K562 (cell line): Measurements from ENCODE around the gene UBE2B. TPM values are rescaled to one million over a fixed set of nuclear protein-coding genes. Genes with fewer than 3 reads are reported as not detected.
A peak's percentile ranks its signal among the peaks of the same experiment; 100 is the strongest.

ENCODE experiments used
- ELF2 ChIP-seq: fragments of 250-450 bp; sonication (Bioruptor Pico); IDR thresholded peaks from 2 replicates; pipeline ENCODE4 v1.5.0; 2021; ENCODE audit warnings: mild to moderate bottlenecking
- GATAD2B ChIP-seq: fragments of 450-650 bp; IDR thresholded peaks from 2 replicates; pipeline ENCODE4 v1.6.1; 2017; ENCODE audit warnings: mild to moderate bottlenecking, borderline replicate concordance
- GTF2A2 ChIP-seq: IDR thresholded peaks from 2 replicates; pipeline ENCODE4 v1.6.1; 2016; ENCODE audit warnings: mild to moderate bottlenecking, missing genetic modification characterization, missing compliant biosample characterization
- NCOA6 ChIP-seq: fragments of 450-650 bp; IDR thresholded peaks from 2 replicates; pipeline ENCODE4 v1.6.1; 2017; ENCODE audit warnings: mild to moderate bottlenecking
- POLR2H ChIP-seq: IDR thresholded peaks from 2 replicates; pipeline ENCODE4 v1.6.1; 2016; ENCODE audit warnings: missing genetic modification characterization, low read depth, mild to moderate bottlenecking, control low read depth, missing compliant biosample characterization, moderate library complexity
- PRPF4 ChIP-seq: fragments of 200-400 bp; formaldehyde crosslinking; IDR thresholded peaks from one replicate; pipeline ENCODE4 v1.6.1; 2017; ENCODE audit warnings: low read length, low read depth, mild to moderate bottlenecking; ENCODE audit not compliant: insufficient read depth, poor library complexity, severe bottlenecking
- ZNF197 ChIP-seq: fragments of 200-800 bp; sonication (Bioruptor generic); IDR thresholded peaks from 2 replicates; pipeline ENCODE4 v1.6.1; 2016; ENCODE audit warnings: low read depth, missing genetic modification characterization, missing compliant biosample characterization
- polyA plus RNA-seq, 8 experiments: library from polyadenylated mRNA; depleted of rRNA in 4 of 8; stranded (reverse) in 5 of 8; unstranded in 3 of 8; fragments of >200 nt; fragmentation: Nextera tagmentation in 2 of 8; fragmentation: Illumina TruSeq in 1 of 8; extraction: Ambion mirVana in 2 of 8; extraction: Trizol in 1 of 8; gene quantifications; 2 replicates each; pipeline versions ENCODE4 v1.2.1 to v1.2.3, GENCODE V29; 2011 to 2014; ENCODE audit warnings: inconsistent platforms in 1 of 8, missing spikeins in 1 of 8
- total RNA-seq, 7 experiments: library from RNA; depleted of rRNA in 6 of 7; stranded (reverse); fragments of >200 nt in 6 of 7; fragmentation: Illumina TruSeq in 2 of 7; extraction: Trizol in 2 of 7; gene quantifications; 2 replicates each; pipeline versions ENCODE4 v1.2.1 to v1.2.3, GENCODE V29; 2011 to 2021; ENCODE audit warnings: low replicate concordance in 1 of 7
- TF ChIP-seq, protein P1 (sequence below): sonication (generic); formaldehyde crosslinking; IDR thresholded peaks from 2 replicates; pipeline ENCODE4 v1.8.0; 2022; ENCODE audit warnings: mild to moderate bottlenecking, missing genetic modification reagents
- TF ChIP-seq, protein P2 (sequence below): fragments of 450-650 bp; IDR thresholded peaks from 2 replicates; pipeline ENCODE4 v1.6.1; 2018; ENCODE audit not compliant: partially characterized antibody
- TF ChIP-seq, protein P3 (sequence below): sonication (generic); formaldehyde crosslinking; IDR thresholded peaks from 2 replicates; pipeline ENCODE4 v1.8.0; 2022; ENCODE audit warnings: mild to moderate bottlenecking, missing genetic modification reagents
- TF ChIP-seq, protein P4 (sequence below): fragments of 250-450 bp; sonication (Bioruptor Pico); IDR thresholded peaks from 2 replicates; pipeline ENCODE4 v1.9.0; 2021; ENCODE audit warnings: mild to moderate bottlenecking, inconsistent platforms
- TF ChIP-seq, protein P5 (sequence below): fragments of 450-650 bp; IDR thresholded peaks from one replicate; pipeline ENCODE4 v1.6.1; 2018; ENCODE audit warnings: mild to moderate bottlenecking, moderate library complexity; ENCODE audit not compliant: partially characterized antibody

The UBE2B gene
- total and polyA plus RNA-seq, 9 of the 15 experiments (the other 6 are each of a cell fraction or from before 2014, with no cell fraction given) = 13.1 to 198 (median 75.5) TPM

DNA sequence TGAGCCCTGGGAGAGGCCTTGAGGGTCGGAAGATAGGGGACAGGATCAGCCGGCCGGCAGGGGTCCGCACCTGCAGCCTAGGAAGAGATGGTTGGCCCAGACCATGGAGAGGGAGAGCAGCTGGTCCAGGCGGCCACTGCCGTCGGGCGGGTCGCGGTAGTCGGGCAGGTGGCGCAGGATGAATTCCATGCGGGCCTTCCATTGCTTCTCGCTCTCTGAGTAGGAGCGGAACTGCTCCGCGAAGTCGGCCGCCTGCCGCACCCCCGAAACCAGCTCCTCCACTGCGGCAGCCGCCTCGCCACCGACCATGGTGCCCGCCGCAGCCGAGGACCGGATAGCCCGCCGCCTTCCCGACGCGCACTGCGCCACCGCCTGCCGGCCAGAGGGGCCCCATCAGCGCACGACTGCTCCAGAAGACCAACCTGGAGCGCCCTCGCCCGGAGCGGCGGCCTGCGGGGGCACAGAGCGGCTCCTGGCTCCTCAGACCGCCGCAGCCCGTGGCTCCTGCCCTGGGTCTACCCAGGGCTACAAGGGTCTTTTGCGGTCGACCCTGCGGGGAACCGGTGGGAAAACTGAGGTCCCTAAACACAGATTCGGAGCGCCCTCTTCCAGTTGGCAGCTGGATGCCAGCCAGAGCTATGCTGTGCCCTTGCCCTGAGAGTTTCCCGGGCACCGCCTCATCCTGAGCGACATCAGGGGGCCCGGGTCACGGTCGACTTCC lies 40.3 kb downstream of the UBE2B start, which contains the start of gene CDKN2AIPNL (continued):
- TF ChIP-seq, protein P1, sequence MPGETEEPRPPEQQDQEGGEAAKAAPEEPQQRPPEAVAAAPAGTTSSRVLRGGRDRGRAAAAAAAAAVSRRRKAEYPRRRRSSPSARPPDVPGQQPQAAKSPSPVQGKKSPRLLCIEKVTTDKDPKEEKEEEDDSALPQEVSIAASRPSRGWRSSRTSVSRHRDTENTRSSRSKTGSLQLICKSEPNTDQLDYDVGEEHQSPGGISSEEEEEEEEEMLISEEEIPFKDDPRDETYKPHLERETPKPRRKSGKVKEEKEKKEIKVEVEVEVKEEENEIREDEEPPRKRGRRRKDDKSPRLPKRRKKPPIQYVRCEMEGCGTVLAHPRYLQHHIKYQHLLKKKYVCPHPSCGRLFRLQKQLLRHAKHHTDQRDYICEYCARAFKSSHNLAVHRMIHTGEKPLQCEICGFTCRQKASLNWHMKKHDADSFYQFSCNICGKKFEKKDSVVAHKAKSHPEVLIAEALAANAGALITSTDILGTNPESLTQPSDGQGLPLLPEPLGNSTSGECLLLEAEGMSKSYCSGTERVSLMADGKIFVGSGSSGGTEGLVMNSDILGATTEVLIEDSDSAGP (CRISPR knock-in tag) = 0 out of 2 replicates have a peak, but pooled peaks have one; percentile 38
- TF ChIP-seq, protein P2, sequence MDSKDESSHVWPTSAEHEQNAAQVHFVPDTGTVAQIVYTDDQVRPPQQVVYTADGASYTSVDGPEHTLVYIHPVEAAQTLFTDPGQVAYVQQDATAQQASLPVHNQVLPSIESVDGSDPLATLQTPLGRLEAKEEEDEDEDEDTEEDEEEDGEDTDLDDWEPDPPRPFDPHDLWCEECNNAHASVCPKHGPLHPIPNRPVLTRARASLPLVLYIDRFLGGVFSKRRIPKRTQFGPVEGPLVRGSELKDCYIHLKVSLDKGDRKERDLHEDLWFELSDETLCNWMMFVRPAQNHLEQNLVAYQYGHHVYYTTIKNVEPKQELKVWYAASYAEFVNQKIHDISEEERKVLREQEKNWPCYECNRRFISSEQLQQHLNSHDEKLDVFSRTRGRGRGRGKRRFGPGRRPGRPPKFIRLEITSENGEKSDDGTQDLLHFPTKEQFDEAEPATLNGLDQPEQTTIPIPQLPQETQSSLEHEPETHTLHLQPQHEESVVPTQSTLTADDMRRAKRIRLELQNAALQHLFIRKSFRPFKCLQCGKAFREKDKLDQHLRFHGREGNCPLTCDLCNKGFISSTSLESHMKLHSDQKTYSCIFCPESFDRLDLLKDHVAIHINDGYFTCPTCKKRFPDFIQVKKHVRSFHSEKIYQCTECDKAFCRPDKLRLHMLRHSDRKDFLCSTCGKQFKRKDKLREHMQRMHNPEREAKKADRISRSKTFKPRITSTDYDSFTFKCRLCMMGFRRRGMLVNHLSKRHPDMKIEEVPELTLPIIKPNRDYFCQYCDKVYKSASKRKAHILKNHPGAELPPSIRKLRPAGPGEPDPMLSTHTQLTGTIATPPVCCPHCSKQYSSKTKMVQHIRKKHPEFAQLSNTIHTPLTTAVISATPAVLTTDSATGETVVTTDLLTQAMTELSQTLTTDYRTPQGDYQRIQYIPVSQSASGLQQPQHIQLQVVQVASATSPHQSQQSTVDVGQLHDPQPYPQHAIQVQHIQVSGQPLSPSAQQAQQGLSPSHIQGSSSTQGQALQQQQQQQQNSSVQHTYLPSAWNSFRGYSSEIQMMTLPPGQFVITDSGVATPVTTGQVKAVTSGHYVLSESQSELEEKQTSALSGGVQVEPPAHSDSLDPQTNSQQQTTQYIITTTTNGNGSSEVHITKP = peak; percentile 68
- TF ChIP-seq, protein P3, sequence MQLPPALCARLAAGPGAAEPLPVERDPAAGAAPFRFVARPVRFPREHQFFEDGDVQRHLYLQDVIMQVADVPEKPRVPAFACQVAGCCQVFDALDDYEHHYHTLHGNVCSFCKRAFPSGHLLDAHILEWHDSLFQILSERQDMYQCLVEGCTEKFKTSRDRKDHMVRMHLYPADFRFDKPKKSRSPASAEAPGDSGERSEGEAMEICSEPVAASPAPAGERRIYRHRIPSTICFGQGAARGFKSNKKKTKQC (CRISPR knock-in tag) = peak; percentile 90
- peak; percentile 67; the same call in 1 of the 2 replicates for TF ChIP-seq GTF2A2 (tag)
- TF ChIP-seq POLR2H = peak; percentile 66
- TF ChIP-seq ELF2 (CRISPR knock-in tag) = no peak
- TF ChIP-seq ZNF197 (CRISPR knock-in tag) = peak; percentile 18; the same call in 1 of the 2 replicates
- TF ChIP-seq, protein P4, sequence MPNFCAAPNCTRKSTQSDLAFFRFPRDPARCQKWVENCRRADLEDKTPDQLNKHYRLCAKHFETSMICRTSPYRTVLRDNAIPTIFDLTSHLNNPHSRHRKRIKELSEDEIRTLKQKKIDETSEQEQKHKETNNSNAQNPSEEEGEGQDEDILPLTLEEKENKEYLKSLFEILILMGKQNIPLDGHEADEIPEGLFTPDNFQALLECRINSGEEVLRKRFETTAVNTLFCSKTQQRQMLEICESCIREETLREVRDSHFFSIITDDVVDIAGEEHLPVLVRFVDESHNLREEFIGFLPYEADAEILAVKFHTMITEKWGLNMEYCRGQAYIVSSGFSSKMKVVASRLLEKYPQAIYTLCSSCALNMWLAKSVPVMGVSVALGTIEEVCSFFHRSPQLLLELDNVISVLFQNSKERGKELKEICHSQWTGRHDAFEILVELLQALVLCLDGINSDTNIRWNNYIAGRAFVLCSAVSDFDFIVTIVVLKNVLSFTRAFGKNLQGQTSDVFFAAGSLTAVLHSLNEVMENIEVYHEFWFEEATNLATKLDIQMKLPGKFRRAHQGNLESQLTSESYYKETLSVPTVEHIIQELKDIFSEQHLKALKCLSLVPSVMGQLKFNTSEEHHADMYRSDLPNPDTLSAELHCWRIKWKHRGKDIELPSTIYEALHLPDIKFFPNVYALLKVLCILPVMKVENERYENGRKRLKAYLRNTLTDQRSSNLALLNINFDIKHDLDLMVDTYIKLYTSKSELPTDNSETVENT (CRISPR knock-in tag) = peak; percentile 99
- TF ChIP-seq, protein P5, sequence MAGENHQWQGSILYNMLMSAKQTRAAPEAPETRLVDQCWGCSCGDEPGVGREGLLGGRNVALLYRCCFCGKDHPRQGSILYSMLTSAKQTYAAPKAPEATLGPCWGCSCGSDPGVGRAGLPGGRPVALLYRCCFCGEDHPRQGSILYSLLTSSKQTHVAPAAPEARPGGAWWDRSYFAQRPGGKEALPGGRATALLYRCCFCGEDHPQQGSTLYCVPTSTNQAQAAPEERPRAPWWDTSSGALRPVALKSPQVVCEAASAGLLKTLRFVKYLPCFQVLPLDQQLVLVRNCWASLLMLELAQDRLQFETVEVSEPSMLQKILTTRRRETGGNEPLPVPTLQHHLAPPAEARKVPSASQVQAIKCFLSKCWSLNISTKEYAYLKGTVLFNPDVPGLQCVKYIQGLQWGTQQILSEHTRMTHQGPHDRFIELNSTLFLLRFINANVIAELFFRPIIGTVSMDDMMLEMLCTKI = no peak
- TF ChIP-seq NCOA6 = peak; percentile 64; the same call in 1 of the 2 replicates
- no peak for TF ChIP-seq PRPF4
- TF ChIP-seq GATAD2B = peak; percentile 32; the same call in 1 of the 2 replicates
